Progenitor cell of endocrine pancreas (in vitro differentiated cells): Measurements from ENCODE around the gene DNAI1. TPM values are rescaled to one million over a fixed set of nuclear protein-coding genes. Genes with fewer than 3 reads are reported as not detected.
A peak's percentile ranks its signal among the peaks of the same experiment; 100 is the strongest.

ENCODE experiments used
- DNase-seq: peaks from one replicate; pipeline ENCODE4 v3.0.0; 2021; ENCODE audit warnings: low spot score; ENCODE audit not compliant: unreplicated experiment
- H3K27ac Mint-ChIP-seq: 2 replicates; pipeline ENCODE4 v1.8.0; 2021; ENCODE audit warnings: mild to moderate bottlenecking, moderate library complexity, mixed read lengths
- H3K27me3 Mint-ChIP-seq: 2 replicates; pipeline ENCODE4 v1.8.0; 2021; ENCODE audit warnings: mixed read lengths
- H3K36me3 Mint-ChIP-seq: 2 replicates; pipeline ENCODE4 v1.8.0; 2022; ENCODE audit warnings: mixed read lengths; ENCODE audit not compliant: insufficient read depth
- H3K4me1 Mint-ChIP-seq: 2 replicates; pipeline ENCODE4 v1.8.0; 2021; ENCODE audit warnings: low read depth, mixed read lengths
- H3K4me3 Mint-ChIP-seq: 2 replicates; pipeline ENCODE4 v1.8.0; 2021; ENCODE audit warnings: low read depth, mild to moderate bottlenecking, moderate library complexity, mixed read lengths
- H3K9me3 Mint-ChIP-seq: 2 replicates; pipeline ENCODE4 v1.8.0; 2021; ENCODE audit warnings: low read depth, mixed read lengths
- CTCF ChIP-seq: fragments of 200-600 bp; sonication (generic); IDR thresholded peaks from one replicate; pipeline ENCODE4 v1.5.0; 2021; ENCODE audit warnings: antibody characterized with exemption, mild to moderate bottlenecking; ENCODE audit not compliant: unreplicated experiment
- total RNA-seq: library from RNA; stranded (reverse); gene quantifications from 2 replicates; pipeline ENCODE4 v1.2.1, GENCODE V29; 2021

Gene DNAI1
- total RNA-seq, 1 donor from 2014 or later: 1.2 TPM

GRCh38 chr9:34520096-34520495 lies 61.5 kb downstream of the DNAI1 start:
- Mint-ChIP-seq H3K4me1 (peaks cover 4% of the 10 kb centered on the region), H3K36me3 (no peaks in the 10 kb centered on the region), H3K27ac (no peak overlapping the region), H3K4me3 (no peak overlapping the region), H3K9me3 (no peaks in the 10 kb centered on the region), H3K27me3 (peaks cover 59% of the 10 kb centered on the region)
- no peak for TF ChIP-seq CTCF
- no peak for DNase-seq

GRCh38 chr9:34520505-34521385 lies 62.1 kb downstream of the DNAI1 start:
- Mint-ChIP-seq H3K4me3 (no peak overlapping the region), H3K27ac (no peak overlapping the region), H3K36me3 (no peaks in the 10 kb centered on the region), H3K27me3 (peaks cover 62% of the 10 kb centered on the region), H3K9me3 (no peaks in the 10 kb centered on the region), H3K4me1 (peaks cover 4% of the 10 kb centered on the region)
- no peak for TF ChIP-seq CTCF
- DNase-seq: no peak

- H3K27ac Mint-ChIP-seq: no peak overlapping the region
- H3K27me3 Mint-ChIP-seq: peaks cover 59% of the 10 kb centered on the region
- no peaks in the 10 kb centered on the region for H3K9me3 Mint-ChIP-seq
- DNase-seq: no peak
- H3K36me3 Mint-ChIP-seq: no peaks in the 10 kb centered on the region
- no peak overlapping the region for H3K4me3 Mint-ChIP-seq
- no peak for TF ChIP-seq CTCF
- H3K4me1 Mint-ChIP-seq: peaks cover 4% of the 10 kb centered on the region
Measured at GRCh38 chr9:34521406-34522045, 62.9 kb downstream of the DNAI1 start.

- Mint-ChIP-seq H3K27me3 (peaks cover 56% of the 10 kb centered on the region), H3K27ac (no peak overlapping the region), H3K4me1 (peaks cover 4% of the 10 kb centered on the region), H3K4me3 (peak overlapping the region; percentile 70), H3K9me3 (no peaks in the 10 kb centered on the region), H3K36me3 (no peaks in the 10 kb centered on the region)
- no peak for TF ChIP-seq CTCF
- no peak for DNase-seq
Measured at GRCh38 chr9:34522091-34522887, 63.7 kb downstream of the DNAI1 start.
